Testis (tissue), 3 donors: ENCODE measurements around the gene MAP3K1. TPM values are rescaled to one million over a fixed set of nuclear protein-coding genes. Genes with fewer than 3 reads are reported as not detected.

ENCODE experiments used
- DNase-seq: peaks from one replicate; pipeline ENCODE4 v3.0.0-alpha.2; 2019
- H3K27ac ChIP-seq, 2 donors: fragments of 200-600 bp; sonication (generic); one replicate each; pipeline ENCODE4 v1.5.1; 2019
- H3K27me3 ChIP-seq: fragments of 200-600 bp; sonication (generic); one replicate; pipeline ENCODE4 v1.5.1; 2019
- H3K36me3 ChIP-seq: fragments of 200-600 bp; sonication (generic); one replicate; pipeline ENCODE4 v1.5.1; 2017; ENCODE audit warnings: low read depth; ENCODE audit errors: missing control alignments
- H3K4me1 ChIP-seq: fragments of 200-600 bp; sonication (generic); one replicate; pipeline ENCODE4 v1.5.1; 2019
- H3K4me3 ChIP-seq, 2 donors: fragments of 200-600 bp; sonication (generic); one replicate each; pipeline ENCODE4 v1.5.1; 2017 to 2019
- H3K9me3 ChIP-seq: fragments of 200-600 bp; sonication (generic); one replicate; pipeline ENCODE4 v1.5.1; 2017
- CTCF ChIP-seq, 3 experiments: fragments of 450-650 bp in 2 of 3; fragments of 200-600 bp in 1 of 3; sonication (generic) in 1 of 3; IDR thresholded peaks; one replicate each; pipeline ENCODE4 v1.5.1; 2016 to 2019; ENCODE audit warnings: antibody characterized with exemption in 3 of 3, mild to moderate bottlenecking in 2 of 3, moderate library complexity in 1 of 3
- POLR2A ChIP-seq: fragments of 450-650 bp; IDR thresholded peaks from one replicate; pipeline ENCODE4 v1.6.1; 2017; ENCODE audit warnings: antibody characterized with exemption, mild to moderate bottlenecking, moderate library complexity
- WGBS, 2 donors: methylation state at CpG; one replicate each; pipeline ENCODE4 v1.1.5; 2018; 5-methylcytosine and 5-hydroxymethylcytosine counted together
- intact Hi-C: fragments of 100-400 bp; cut with DNase I; formaldehyde crosslinking; loops from one replicate; pipeline ENCODE4 v1.15.1; 2023; ENCODE audit warnings: low total_unique reads
- polyA plus RNA-seq: library from polyadenylated mRNA; stranded (reverse); fragments of 350-450 nt; fragmentation: Illumina TruSeq; extraction: RNeasy Lipid Tissue Mini Kit (QIAGEN cat#74804); gene quantifications from one replicate; pipeline ENCODE4 v1.2.3, GENCODE V29; 2014; ENCODE audit warnings: low read depth, low replicate concordance; ENCODE audit not compliant: insufficient read depth
- total RNA-seq, 2 donors: library from RNA; depleted of rRNA; stranded (reverse); fragments of >200 nt; gene quantifications; one replicate each; pipeline ENCODE4 v1.2.3, GENCODE V29; 2016

The MAP3K1 gene
- total and polyA plus RNA-seq, 3 donors from 2014 or later = 20.4 to 52.0 (median 42.5) TPM

- Histone ChIP-seq H3K27ac (peak overlapping the region in 1 of 2 donors; percentile 51), H3K4me3 (no peak overlapping the region), H3K4me1 (peaks cover 16% of the 10 kb centered on the region), H3K27me3 (no peaks in the 10 kb centered on the region), H3K9me3 (no peaks in the 10 kb centered on the region), H3K36me3 (no peaks in the 10 kb centered on the region)
- WGBS, 2 donors = 38 to 40% methylated on average over 4 of the region's 4 CpGs
- intact Hi-C loops = no loop called here
- TF ChIP-seq CTCF (IDR thresholded peaks at IDR 0.05) (peak in 2 of 3 experiments; percentile 33 to 36), POLR2A (no peak)
- no peak for DNase-seq
Observed at GRCh38 chr5:56838409-56839039, 23.2 kb downstream of the MAP3K1 start.

GRCh38 chr5:56839062-56839461, 23.7 kb downstream of the MAP3K1 start:
- intact Hi-C loops = no loop called here
- Histone ChIP-seq H3K4me3 (no peak overlapping the region), H3K27ac (peak overlapping the region in 1 of 2 donors; percentile 51), H3K4me1 (peaks cover 16% of the 10 kb centered on the region), H3K9me3 (no peaks in the 10 kb centered on the region), H3K27me3 (no peaks in the 10 kb centered on the region), H3K36me3 (no peaks in the 10 kb centered on the region)
- no peak for TF ChIP-seq CTCF (IDR thresholded peaks at IDR 0.05)
- TF ChIP-seq POLR2A = no peak
- DNase-seq = no peak
- 86 to 87% methylated on average over 4 of the region's 4 CpGs for WGBS, 2 donors

GRCh38 chr5:56840597-56840996, 25.2 kb downstream of the MAP3K1 start:
- Histone ChIP-seq H3K4me3 (no peak overlapping the region), H3K36me3 (no peaks in the 10 kb centered on the region), H3K27me3 (no peaks in the 10 kb centered on the region), H3K27ac (peak overlapping the region in 1 of 2 donors; percentile 20), H3K4me1 (peaks cover 27% of the 10 kb centered on the region), H3K9me3 (no peaks in the 10 kb centered on the region)
- intact Hi-C loops = no loop called here
- 73 to 75% methylated on average over 7 of the region's 7 CpGs for WGBS, 2 donors
- no peak for DNase-seq
- no peak for TF ChIP-seq POLR2A
- no peak for TF ChIP-seq CTCF (IDR thresholded peaks at IDR 0.05)

GRCh38 chr5:56845277-56845676, 29.9 kb downstream of the MAP3K1 start:
- Histone ChIP-seq H3K4me1 (peaks cover 49% of the 10 kb centered on the region), H3K4me3 (no peak overlapping the region), H3K27me3 (no peaks in the 10 kb centered on the region), H3K9me3 (no peaks in the 10 kb centered on the region), H3K27ac (no peak overlapping the region), H3K36me3 (no peaks in the 10 kb centered on the region)
- DNase-seq = no peak
- 22 to 33% methylated on average over 2 of the region's 2 CpGs for WGBS, 2 donors
- intact Hi-C loops = no loop called here
- TF ChIP-seq POLR2A (no peak), CTCF (IDR thresholded peaks at IDR 0.05) (no peak)

- Histone ChIP-seq H3K27ac (no peak overlapping the region), H3K36me3 (no peaks in the 10 kb centered on the region), H3K4me1 (peaks cover 49% of the 10 kb centered on the region), H3K4me3 (no peak overlapping the region), H3K9me3 (no peaks in the 10 kb centered on the region), H3K27me3 (no peaks in the 10 kb centered on the region)
- TF ChIP-seq CTCF (IDR thresholded peaks at IDR 0.05) (no peak), POLR2A (no peak)
- 43 to 51% methylated on average over 3 of the region's 3 CpGs for WGBS, 2 donors
- intact Hi-C loops = no loop called here
- no peak for DNase-seq
Observed at GRCh38 chr5:56845904-56846480, 30.6 kb downstream of the MAP3K1 start.
